Activated T-helper 17 cell treated with anti-CD3 and anti-CD28 coated beads, Interleukin-2, amount 50 U/mL, for 72 hours (primary cell): ENCODE measurements around the gene NEK9. TPM values are rescaled to one million over a fixed set of nuclear protein-coding genes. Genes with fewer than 3 reads are reported as not detected.

ENCODE experiments used
- ATAC-seq: fragments of 150-1000 bp; cut with Tn5 transposase; replicated peaks from 2 replicates; pipeline ENCODE4 v1.10.0; 2021; ENCODE audit warnings: mild to moderate bottlenecking, moderate library complexity
- H3K27ac Mint-ChIP-seq: one replicate; pipeline ENCODE4 v1.8.0; 2022; ENCODE audit warnings: mixed read lengths
- H3K27me3 Mint-ChIP-seq: one replicate; pipeline ENCODE4 v1.8.0; 2022; ENCODE audit warnings: mixed read lengths
- H3K36me3 Mint-ChIP-seq: one replicate; pipeline ENCODE4 v1.8.0; 2022; ENCODE audit warnings: low read depth, mild to moderate bottlenecking, mixed read lengths
- H3K4me1 Mint-ChIP-seq: one replicate; pipeline ENCODE4 v1.8.0; 2022; ENCODE audit warnings: mixed read lengths
- H3K4me3 Mint-ChIP-seq: one replicate; pipeline ENCODE4 v1.8.0; 2022; ENCODE audit warnings: mild to moderate bottlenecking, mixed read lengths
- H3K9me3 Mint-ChIP-seq: one replicate; pipeline ENCODE4 v1.8.0; 2022; ENCODE audit warnings: mixed read lengths
- total RNA-seq, 2 donors: library from RNA; stranded (reverse); gene quantifications; one replicate each; pipeline ENCODE4 v1.2.3, GENCODE V29; 2022

Gene NEK9
- total RNA-seq, 2 donors from 2014 or later: 49.4 to 52.4 TPM

- Mint-ChIP-seq H3K36me3 (peaks cover 62% of the 10 kb centered on the region), H3K27me3 (no peaks in the 10 kb centered on the region), H3K9me3 (no peaks in the 10 kb centered on the region), H3K4me1 (peaks cover 7% of the 10 kb centered on the region), H3K27ac (peak overlapping the region; percentile 98), H3K4me3 (peak overlapping the region; percentile 90)
- no peak for ATAC-seq
These were observed 73.2 kb downstream of the NEK9 start for GRCh38 chr14:75053396-75054291.

- peaks cover 76% of the 10 kb centered on the region for H3K36me3 Mint-ChIP-seq
- H3K4me3 Mint-ChIP-seq: peak overlapping the region; percentile 90
These were observed 75.3 kb downstream of the NEK9 start for GRCh38 chr14:75051556-75051899.

GRCh38 chr14:75050852-75051555 is 75.8 kb downstream of the NEK9 start, which contains the start of gene MLH3:
TSS of gene MLH3 (minus strand) at chr14:75051467. CDS start at chr14:75049655, 1,812 bp downstream.
- peaks cover 75% of the 10 kb centered on the region for H3K36me3 Mint-ChIP-seq
- H3K4me3 Mint-ChIP-seq: peak within 1 kb of the TSS; percentile 90
- ATAC-seq: peak; percentile 72

More at GRCh38 chr14:75051556-75051899, 75.3 kb downstream of the NEK9 start:
- no peaks in the 10 kb centered on the region for H3K9me3 Mint-ChIP-seq
- no peak for ATAC-seq
- no peaks in the 10 kb centered on the region for H3K27me3 Mint-ChIP-seq
- H3K4me1 Mint-ChIP-seq: peaks cover 23% of the 10 kb centered on the region
- H3K27ac Mint-ChIP-seq: peak overlapping the region; percentile 98

GRCh38 chr14:75049731-75050201 is 77.1 kb downstream of the NEK9 start:
- peaks cover 33% of the 10 kb centered on the region for H3K4me1 Mint-ChIP-seq
- peak overlapping the region; percentile 90 for H3K4me3 Mint-ChIP-seq
- no peak overlapping the region for H3K27ac Mint-ChIP-seq
- no peak for ATAC-seq
- no peaks in the 10 kb centered on the region for H3K9me3 Mint-ChIP-seq
- H3K27me3 Mint-ChIP-seq: no peaks in the 10 kb centered on the region
- H3K36me3 Mint-ChIP-seq: peaks cover 68% of the 10 kb centered on the region

More at GRCh38 chr14:75050852-75051555, 75.8 kb downstream of the NEK9 start, which contains the start of gene MLH3:
- H3K27ac Mint-ChIP-seq: peak within 1 kb of the TSS; percentile 98
- no peaks in the 10 kb centered on the region for H3K9me3 Mint-ChIP-seq
- peaks cover 25% of the 10 kb centered on the region for H3K4me1 Mint-ChIP-seq
- H3K27me3 Mint-ChIP-seq: no peaks in the 10 kb centered on the region

GRCh38 chr14:75049136-75049535 is 77.7 kb downstream of the NEK9 start:
- no peak overlapping the region for H3K4me3 Mint-ChIP-seq
- peaks cover 68% of the 10 kb centered on the region for H3K36me3 Mint-ChIP-seq
- H3K27me3 Mint-ChIP-seq: no peaks in the 10 kb centered on the region
- peaks cover 37% of the 10 kb centered on the region for H3K4me1 Mint-ChIP-seq
- no peak overlapping the region for H3K27ac Mint-ChIP-seq
- ATAC-seq: no peak
- no peaks in the 10 kb centered on the region for H3K9me3 Mint-ChIP-seq

- Mint-ChIP-seq H3K4me1 (peaks cover 41% of the 10 kb centered on the region), H3K27me3 (no peaks in the 10 kb centered on the region), H3K9me3 (no peaks in the 10 kb centered on the region), H3K36me3 (peaks cover 76% of the 10 kb centered on the region), H3K4me3 (no peak overlapping the region), H3K27ac (no peak overlapping the region)
- no peak for ATAC-seq
These were observed 78.7 kb downstream of the NEK9 start for GRCh38 chr14:75048101-75048500.

GRCh38 chr14:75047506-75047905 is 79.3 kb downstream of the NEK9 start:
- H3K27me3 Mint-ChIP-seq: no peaks in the 10 kb centered on the region
- peak overlapping the region; percentile 57 for H3K4me3 Mint-ChIP-seq
- peaks cover 81% of the 10 kb centered on the region for H3K36me3 Mint-ChIP-seq
- H3K9me3 Mint-ChIP-seq: no peaks in the 10 kb centered on the region
- no peak for ATAC-seq
- peak overlapping the region; percentile 44 for H3K27ac Mint-ChIP-seq
- H3K4me1 Mint-ChIP-seq: peaks cover 42% of the 10 kb centered on the region

- no peaks in the 10 kb centered on the region for H3K9me3 Mint-ChIP-seq
- H3K27ac Mint-ChIP-seq: peak overlapping the region; percentile 44
- ATAC-seq: peak; percentile 74
- H3K36me3 Mint-ChIP-seq: peaks cover 82% of the 10 kb centered on the region
- H3K4me1 Mint-ChIP-seq: peaks cover 42% of the 10 kb centered on the region
- H3K27me3 Mint-ChIP-seq: no peaks in the 10 kb centered on the region
- peak overlapping the region; percentile 57 for H3K4me3 Mint-ChIP-seq
These were observed 79.9 kb downstream of the NEK9 start for GRCh38 chr14:75046899-75047298.

GRCh38 chr14:75046275-75046674 is 80.6 kb downstream of the NEK9 start:
- H3K27ac Mint-ChIP-seq: no peak overlapping the region
- H3K36me3 Mint-ChIP-seq: peaks cover 82% of the 10 kb centered on the region
- peaks cover 42% of the 10 kb centered on the region for H3K4me1 Mint-ChIP-seq
- no peak for ATAC-seq
- peak overlapping the region; percentile 57 for H3K4me3 Mint-ChIP-seq
- H3K9me3 Mint-ChIP-seq: no peaks in the 10 kb centered on the region
- H3K27me3 Mint-ChIP-seq: no peaks in the 10 kb centered on the region

- H3K4me3 Mint-ChIP-seq: peak overlapping the region; percentile 31
- H3K27me3 Mint-ChIP-seq: no peaks in the 10 kb centered on the region
- ATAC-seq: no peak
- no peaks in the 10 kb centered on the region for H3K9me3 Mint-ChIP-seq
- H3K36me3 Mint-ChIP-seq: peaks cover 84% of the 10 kb centered on the region
- H3K27ac Mint-ChIP-seq: no peak overlapping the region
- peaks cover 42% of the 10 kb centered on the region for H3K4me1 Mint-ChIP-seq
These were observed 82.1 kb downstream of the NEK9 start for GRCh38 chr14:75044752-75045151.

GRCh38 chr14:75044322-75044721 is 82.5 kb downstream of the NEK9 start:
- ATAC-seq: peak; percentile 23

GRCh38 chr14:75042035-75042434 is 84.8 kb downstream of the NEK9 start:
- no peak for ATAC-seq

More at GRCh38 chr14:75044322-75044721, 82.5 kb downstream of the NEK9 start:
- H3K27me3 Mint-ChIP-seq: no peaks in the 10 kb centered on the region
- no peak overlapping the region for H3K27ac Mint-ChIP-seq
- H3K36me3 Mint-ChIP-seq: peaks cover 86% of the 10 kb centered on the region
- peak overlapping the region; percentile 31 for H3K4me3 Mint-ChIP-seq
- peaks cover 42% of the 10 kb centered on the region for H3K4me1 Mint-ChIP-seq
- H3K9me3 Mint-ChIP-seq: no peaks in the 10 kb centered on the region

GRCh38 chr14:75041613-75042012 is 85.2 kb downstream of the NEK9 start:
- H3K4me1 Mint-ChIP-seq: peaks cover 26% of the 10 kb centered on the region

More at GRCh38 chr14:75042035-75042434, 84.8 kb downstream of the NEK9 start:
- no peak overlapping the region for H3K4me3 Mint-ChIP-seq
- peaks cover 88% of the 10 kb centered on the region for H3K36me3 Mint-ChIP-seq
- no peak overlapping the region for H3K27ac Mint-ChIP-seq
- H3K4me1 Mint-ChIP-seq: peaks cover 27% of the 10 kb centered on the region
- H3K9me3 Mint-ChIP-seq: no peaks in the 10 kb centered on the region
- no peaks in the 10 kb centered on the region for H3K27me3 Mint-ChIP-seq

GRCh38 chr14:75040959-75041358 is 85.9 kb downstream of the NEK9 start:
- no peak for ATAC-seq
- Mint-ChIP-seq H3K4me1 (peaks cover 22% of the 10 kb centered on the region), H3K4me3 (no peak overlapping the region), H3K9me3 (no peaks in the 10 kb centered on the region), H3K36me3 (peaks cover 90% of the 10 kb centered on the region), H3K27ac (no peak overlapping the region), H3K27me3 (no peaks in the 10 kb centered on the region)

More at GRCh38 chr14:75041613-75042012, 85.2 kb downstream of the NEK9 start:
- ATAC-seq: no peak
- no peaks in the 10 kb centered on the region for H3K27me3 Mint-ChIP-seq
- no peaks in the 10 kb centered on the region for H3K9me3 Mint-ChIP-seq
- H3K4me3 Mint-ChIP-seq: no peak overlapping the region
- no peak overlapping the region for H3K27ac Mint-ChIP-seq
- peaks cover 88% of the 10 kb centered on the region for H3K36me3 Mint-ChIP-seq
